Measurements from ENCODE around the gene CIAO2A. TPM values are rescaled to one million over a fixed set of nuclear protein-coding genes. Genes with fewer than 3 reads are reported as not detected.

The CIAO2A gene
- total and polyA plus RNA-seq, 2 experiments from 2014 or later = 228 to 256 TPM

GRCh38 chr15:64071931-64072765 is 21.5 kb downstream of the CIAO2A start:
- Histone ChIP-seq H3K36me3 (replicated peaks; ENCODE audit: insufficient read depth, low read depth) (no peaks in the 10 kb centered on the region), H3K79me2 (peaks cover 3% of the 10 kb centered on the region), H3K4me3 (no peak overlapping the region), H4K20me1 (ENCODE audit: insufficient read depth, poor library complexity, severe bottlenecking) (no peaks in the 10 kb centered on the region), H3K27ac (peak overlapping the region; percentile 92), H3K4me1 (ENCODE audit: insufficient read depth) (peaks cover 11% of the 10 kb centered on the region), H3K9me2 (replicated peaks; ENCODE audit: insufficient read depth) (no peaks in the 10 kb centered on the region), H3K27me3 (no peaks in the 10 kb centered on the region), H3K4me2 (peak overlapping the region; percentile 23), H3K9me3 (ENCODE audit: low read depth) (no peaks in the 10 kb centered on the region), H2AFZ (no peak overlapping the region)
- no peak for DNase-seq (ENCODE audit: low spot score)
- 85% methylated on average over 4 of the region's 4 CpGs for WGBS (ENCODE audit: low lambda C conversion rate, missing lambda C conversion rate)
- no peak for TF ChIP-seq CTCF (IDR thresholded peaks at IDR 0.05; ENCODE audit: poor library complexity)

GRCh38 chr15:64070965-64071851 is 22.4 kb downstream of the CIAO2A start:
- WGBS (ENCODE audit: low lambda C conversion rate, missing lambda C conversion rate) = 68% methylated on average over 8 of the region's 8 CpGs
- Histone ChIP-seq H3K27me3 (no peaks in the 10 kb centered on the region), H3K4me1 (ENCODE audit: insufficient read depth) (peaks cover 11% of the 10 kb centered on the region), H3K36me3 (replicated peaks; ENCODE audit: insufficient read depth, low read depth) (no peaks in the 10 kb centered on the region), H3K27ac (peak overlapping the region; percentile 92), H3K79me2 (peaks cover 1% of the 10 kb centered on the region), H4K20me1 (ENCODE audit: insufficient read depth, poor library complexity, severe bottlenecking) (no peaks in the 10 kb centered on the region), H3K4me2 (no peak overlapping the region), H3K9me2 (replicated peaks; ENCODE audit: insufficient read depth) (no peaks in the 10 kb centered on the region), H2AFZ (no peak overlapping the region), H3K9me3 (ENCODE audit: low read depth) (no peaks in the 10 kb centered on the region), H3K4me3 (no peak overlapping the region)
- TF ChIP-seq EZH2phosphoT487 (IDR thresholded peaks at IDR 0.05; ENCODE audit: low read depth, severe bottlenecking, unreplicated experiment) = no peak
- TF ChIP-seq EZH2 (IDR thresholded peaks at IDR 0.05; ENCODE audit: borderline replicate concordance) = no peak
- no peak for TF ChIP-seq CTCF (IDR thresholded peaks at IDR 0.05; ENCODE audit: poor library complexity)
- peak; percentile 83 for DNase-seq (ENCODE audit: low spot score)

- Histone ChIP-seq H2AFZ (no peak overlapping the region), H3K4me3 (no peak overlapping the region), H3K4me2 (no peak overlapping the region), H3K79me2 (no peaks in the 10 kb centered on the region), H3K4me1 (ENCODE audit: insufficient read depth) (peaks cover 11% of the 10 kb centered on the region), H3K9me2 (replicated peaks; ENCODE audit: insufficient read depth) (no peaks in the 10 kb centered on the region), H3K9me3 (ENCODE audit: low read depth) (no peaks in the 10 kb centered on the region), H3K27me3 (no peaks in the 10 kb centered on the region), H3K27ac (peak overlapping the region; percentile 92), H3K36me3 (replicated peaks; ENCODE audit: insufficient read depth, low read depth) (no peaks in the 10 kb centered on the region), H4K20me1 (ENCODE audit: insufficient read depth, poor library complexity, severe bottlenecking) (no peaks in the 10 kb centered on the region)
- peak; percentile 32 for DNase-seq (ENCODE audit: low spot score)
- whole genome bisulfite sequencing (ENCODE audit: low lambda C conversion rate, missing lambda C conversion rate) = 95% methylated on average over 3 of the region's 3 CpGs
- TF ChIP-seq EZH2phosphoT487 (IDR thresholded peaks at IDR 0.05; ENCODE audit: low read depth, severe bottlenecking, unreplicated experiment) (no peak), EZH2 (IDR thresholded peaks at IDR 0.05; ENCODE audit: borderline replicate concordance) (no peak), CTCF (IDR thresholded peaks at IDR 0.05; ENCODE audit: poor library complexity) (no peak)
These were observed 23.5 kb downstream of the CIAO2A start for GRCh38 chr15:64070106-64070505.
